Ishikawa (cell line): ENCODE results near the gene CLSTN1.
A peak's percentile ranks its signal among the peaks of the same experiment; 100 is the strongest.

ENCODE experiments used
- CEBPB ChIP-seq: IDR thresholded peaks from 2 replicates; pipeline ENCODE4 v1.6.1; 2012
- EGR1 ChIP-seq: IDR thresholded peaks from 2 replicates; pipeline ENCODE4 v1.6.1; 2012
- EP300 ChIP-seq: IDR thresholded peaks from 2 replicates; pipeline ENCODE4 v1.6.1; 2012; ENCODE audit warnings: borderline replicate concordance
- FOXM1 ChIP-seq: IDR thresholded peaks from 2 replicates; pipeline ENCODE4 v1.6.1; 2012; ENCODE audit warnings: low read depth, borderline replicate concordance
- RAD21 ChIP-seq: IDR thresholded peaks from 2 replicates; pipeline ENCODE4 v1.6.1; 2012; ENCODE audit warnings: low read depth
- TAF1 ChIP-seq: IDR thresholded peaks from 2 replicates; pipeline ENCODE4 v1.6.1; 2012; ENCODE audit warnings: low read depth, mild to moderate bottlenecking
- YY1 ChIP-seq: IDR thresholded peaks from 2 replicates; pipeline ENCODE4 v1.6.1; 2012; ENCODE audit warnings: low read depth
- TF ChIP-seq, protein P1 (sequence below): IDR thresholded peaks from 2 replicates; pipeline ENCODE4 v1.6.1; 2012; ENCODE audit warnings: low read depth, mild to moderate bottlenecking
- TF ChIP-seq, protein P2 (sequence below): IDR thresholded peaks from 2 replicates; pipeline ENCODE4 v1.6.1; 2012

DNA sequence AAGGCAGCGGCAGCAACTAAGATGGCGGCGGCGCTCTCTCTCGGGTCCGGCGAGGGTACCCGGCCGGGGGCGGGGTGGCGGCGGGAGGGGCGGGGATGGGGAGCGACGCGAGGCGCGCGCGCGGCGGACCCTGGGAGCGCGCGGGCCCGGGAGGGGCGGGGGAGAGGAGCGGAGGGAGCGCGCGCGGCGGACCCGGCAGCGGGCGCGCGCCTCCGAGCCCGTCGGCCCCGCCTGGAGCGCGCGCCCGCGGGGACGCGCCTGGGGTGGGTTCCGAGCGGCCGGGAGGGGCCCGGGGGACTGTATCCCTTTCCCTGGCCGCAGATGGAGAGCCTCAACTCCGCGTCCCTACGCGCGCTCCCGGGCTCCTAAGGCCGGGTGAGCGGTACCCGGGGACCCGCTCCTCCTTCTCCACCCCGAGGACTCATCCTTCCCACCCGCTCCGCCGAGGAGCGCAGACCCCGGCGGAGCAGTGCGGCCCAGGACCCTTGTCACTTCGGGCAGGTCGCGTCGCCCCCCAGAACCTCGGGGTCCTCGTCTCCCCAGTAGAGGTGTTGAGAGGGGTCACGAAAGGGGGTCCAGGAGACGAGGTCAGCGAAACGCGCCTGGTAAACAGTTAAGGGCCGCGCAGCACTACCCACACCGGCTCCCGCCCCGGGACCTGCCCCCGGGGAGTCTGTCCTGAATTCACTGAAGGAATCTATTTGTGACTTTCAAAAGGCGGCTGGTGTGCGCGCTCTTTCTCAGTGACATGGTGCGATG lies at the start of gene CLSTN1:
- TF ChIP-seq CEBPB (no peak), FOXM1 (no peak), TAF1 (peak; percentile 64; the same call in 1 of the 2 replicates), YY1 (peak; percentile 95), EGR1 (no peak), RAD21 (no peak), EP300 (no peak)
- TF ChIP-seq, protein P1, sequence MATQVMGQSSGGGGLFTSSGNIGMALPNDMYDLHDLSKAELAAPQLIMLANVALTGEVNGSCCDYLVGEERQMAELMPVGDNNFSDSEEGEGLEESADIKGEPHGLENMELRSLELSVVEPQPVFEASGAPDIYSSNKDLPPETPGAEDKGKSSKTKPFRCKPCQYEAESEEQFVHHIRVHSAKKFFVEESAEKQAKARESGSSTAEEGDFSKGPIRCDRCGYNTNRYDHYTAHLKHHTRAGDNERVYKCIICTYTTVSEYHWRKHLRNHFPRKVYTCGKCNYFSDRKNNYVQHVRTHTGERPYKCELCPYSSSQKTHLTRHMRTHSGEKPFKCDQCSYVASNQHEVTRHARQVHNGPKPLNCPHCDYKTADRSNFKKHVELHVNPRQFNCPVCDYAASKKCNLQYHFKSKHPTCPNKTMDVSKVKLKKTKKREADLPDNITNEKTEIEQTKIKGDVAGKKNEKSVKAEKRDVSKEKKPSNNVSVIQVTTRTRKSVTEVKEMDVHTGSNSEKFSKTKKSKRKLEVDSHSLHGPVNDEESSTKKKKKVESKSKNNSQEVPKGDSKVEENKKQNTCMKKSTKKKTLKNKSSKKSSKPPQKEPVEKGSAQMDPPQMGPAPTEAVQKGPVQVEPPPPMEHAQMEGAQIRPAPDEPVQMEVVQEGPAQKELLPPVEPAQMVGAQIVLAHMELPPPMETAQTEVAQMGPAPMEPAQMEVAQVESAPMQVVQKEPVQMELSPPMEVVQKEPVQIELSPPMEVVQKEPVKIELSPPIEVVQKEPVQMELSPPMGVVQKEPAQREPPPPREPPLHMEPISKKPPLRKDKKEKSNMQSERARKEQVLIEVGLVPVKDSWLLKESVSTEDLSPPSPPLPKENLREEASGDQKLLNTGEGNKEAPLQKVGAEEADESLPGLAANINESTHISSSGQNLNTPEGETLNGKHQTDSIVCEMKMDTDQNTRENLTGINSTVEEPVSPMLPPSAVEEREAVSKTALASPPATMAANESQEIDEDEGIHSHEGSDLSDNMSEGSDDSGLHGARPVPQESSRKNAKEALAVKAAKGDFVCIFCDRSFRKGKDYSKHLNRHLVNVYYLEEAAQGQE: no peak
- TF ChIP-seq, protein P2, sequence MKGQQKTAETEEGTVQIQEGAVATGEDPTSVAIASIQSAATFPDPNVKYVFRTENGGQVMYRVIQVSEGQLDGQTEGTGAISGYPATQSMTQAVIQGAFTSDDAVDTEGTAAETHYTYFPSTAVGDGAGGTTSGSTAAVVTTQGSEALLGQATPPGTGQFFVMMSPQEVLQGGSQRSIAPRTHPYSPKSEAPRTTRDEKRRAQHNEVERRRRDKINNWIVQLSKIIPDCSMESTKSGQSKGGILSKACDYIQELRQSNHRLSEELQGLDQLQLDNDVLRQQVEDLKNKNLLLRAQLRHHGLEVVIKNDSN: no peak
